Sciatic nerve (tissue), 2 donors: ENCODE results near the gene ZNF414. TPM values are rescaled to one million over a fixed set of nuclear protein-coding genes. Genes with fewer than 3 reads are reported as not detected.

Experiments used
- ATAC-seq: fragments of 200-7000 bp; cut with Tn5 transposase; one replicate; pipeline ENCODE4 v1.9.1; 2020; ENCODE audit warnings: mild to moderate bottlenecking, moderate library complexity
- DNase-seq: peaks from one replicate; pipeline ENCODE4 v3.0.0-alpha.2; 2020; ENCODE audit warnings: low spot score
- intact Hi-C: fragments of 100-400 bp; cut with DNase I; formaldehyde crosslinking; loops from one replicate; pipeline ENCODE4 v1.14.2; 2022
- total RNA-seq: library from RNA; stranded (reverse); fragmentation: NEBNext Ultra II Directional; extraction: Animal tissue kit (Norgen Biotek cat#: 25700); gene quantifications from one replicate; pipeline ENCODE4 v1.2.1, GENCODE V29; 2021
- donor health status: DM: no; HTN: no; CAD: no.
- donor health status: DM: no; HTN: no; CAD: no.

Gene ZNF414
- total RNA-seq, 1 donor from 2014 or later: 22.2 TPM

DNA sequence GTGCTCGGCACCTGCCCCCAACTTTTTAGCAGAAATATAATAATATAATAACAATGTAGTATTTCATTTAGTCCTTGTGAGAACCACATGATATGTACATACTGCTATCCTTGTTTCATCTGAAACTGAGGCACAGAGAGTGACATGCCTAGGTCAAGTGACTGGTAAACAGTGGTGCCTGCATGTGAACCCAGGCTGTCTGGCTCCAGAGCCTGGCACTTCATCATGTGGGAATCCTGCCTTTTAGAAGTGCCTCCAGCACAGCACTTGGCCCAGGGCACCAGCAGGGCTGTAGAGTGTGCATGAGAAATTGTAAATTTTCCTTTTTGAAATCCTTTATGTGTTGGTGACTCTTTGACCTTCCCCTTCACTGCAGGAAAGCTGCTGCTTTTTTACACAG is 39.0 kb downstream of the ZNF414 start:
- DNase-seq (no peak), ATAC-seq (no peak)
- intact Hi-C loops: no loop called here

DNA sequence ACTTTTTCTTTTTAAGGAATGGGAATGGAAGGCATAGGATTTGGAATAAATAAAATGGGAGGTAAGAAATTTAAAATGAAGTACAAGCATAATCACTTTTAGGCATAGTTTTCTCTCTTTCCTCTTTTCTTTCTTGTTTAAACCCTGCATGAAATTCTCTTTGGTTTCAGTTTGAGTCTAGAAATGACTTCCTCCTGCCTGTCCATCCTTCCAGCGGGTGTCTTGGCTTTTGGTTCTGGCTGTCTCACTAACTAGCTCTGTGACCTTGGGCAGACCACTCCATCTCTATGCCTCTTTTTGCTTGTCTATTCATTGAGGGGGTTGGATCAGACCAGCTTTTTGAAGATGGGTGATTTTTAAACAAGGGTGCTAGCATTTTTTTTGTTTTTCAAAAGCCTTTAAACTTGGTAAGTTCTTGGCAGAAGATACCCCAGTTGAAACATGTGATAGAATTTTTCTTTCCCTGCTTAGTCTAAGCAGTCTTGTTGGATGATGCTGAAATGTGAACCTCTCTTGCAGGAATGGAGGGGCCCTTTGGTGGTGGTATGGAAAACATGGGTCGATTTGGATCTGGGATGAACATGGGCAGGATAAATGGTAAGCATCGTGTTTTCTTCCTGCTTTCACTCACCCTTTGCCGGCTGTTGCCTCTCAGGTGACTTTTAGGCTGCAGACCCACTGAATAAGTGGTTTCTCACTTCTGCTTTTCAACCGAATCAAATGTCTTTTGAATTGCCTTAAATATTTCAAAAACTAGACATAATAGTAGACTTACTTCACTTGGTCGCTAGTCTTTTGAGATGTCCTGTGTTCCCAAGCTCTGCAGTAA is 40.1 kb downstream of the ZNF414 start:
- intact Hi-C loops: no loop called here
- ATAC-seq: no peak
- no peak for DNase-seq

DNA sequence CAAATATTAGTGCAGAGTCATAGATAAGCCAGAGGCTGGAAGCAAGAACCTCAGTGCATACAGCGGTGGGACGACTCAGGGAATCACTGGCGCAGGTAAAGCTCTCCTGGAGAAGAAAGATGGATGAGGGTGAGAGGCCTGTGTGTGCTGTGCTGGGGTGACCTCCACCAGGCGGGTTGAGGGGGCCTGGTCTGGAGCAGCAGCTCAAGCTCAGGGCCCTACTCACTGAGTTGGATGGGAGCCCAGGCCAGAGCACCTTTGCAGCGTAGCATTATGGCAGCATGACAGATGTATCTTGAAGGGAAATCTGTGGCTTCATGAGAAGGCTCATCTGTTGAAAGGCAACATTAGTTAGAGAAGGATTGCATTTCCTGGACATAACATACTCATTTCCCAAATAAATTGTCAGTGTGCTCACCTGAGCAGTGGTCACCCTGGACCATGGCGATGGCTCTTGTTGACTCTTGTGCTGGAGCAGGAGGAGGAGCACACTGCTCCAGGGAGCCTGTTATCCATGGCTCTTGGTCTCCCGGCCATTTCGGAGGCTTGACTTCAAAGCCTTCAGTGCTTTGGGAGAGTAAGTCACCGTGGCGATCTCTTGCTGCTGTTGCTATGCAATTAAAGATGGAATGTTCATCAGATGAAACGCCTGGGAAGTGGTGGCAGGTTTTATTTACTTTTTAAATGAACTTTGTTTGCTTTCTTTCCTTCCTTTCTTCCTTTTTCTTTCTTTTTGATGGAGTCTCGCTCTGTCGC is 44.2 kb downstream of the ZNF414 start:
- intact Hi-C loops: no loop called here
- ATAC-seq (no peak), DNase-seq (no peak)

DNA sequence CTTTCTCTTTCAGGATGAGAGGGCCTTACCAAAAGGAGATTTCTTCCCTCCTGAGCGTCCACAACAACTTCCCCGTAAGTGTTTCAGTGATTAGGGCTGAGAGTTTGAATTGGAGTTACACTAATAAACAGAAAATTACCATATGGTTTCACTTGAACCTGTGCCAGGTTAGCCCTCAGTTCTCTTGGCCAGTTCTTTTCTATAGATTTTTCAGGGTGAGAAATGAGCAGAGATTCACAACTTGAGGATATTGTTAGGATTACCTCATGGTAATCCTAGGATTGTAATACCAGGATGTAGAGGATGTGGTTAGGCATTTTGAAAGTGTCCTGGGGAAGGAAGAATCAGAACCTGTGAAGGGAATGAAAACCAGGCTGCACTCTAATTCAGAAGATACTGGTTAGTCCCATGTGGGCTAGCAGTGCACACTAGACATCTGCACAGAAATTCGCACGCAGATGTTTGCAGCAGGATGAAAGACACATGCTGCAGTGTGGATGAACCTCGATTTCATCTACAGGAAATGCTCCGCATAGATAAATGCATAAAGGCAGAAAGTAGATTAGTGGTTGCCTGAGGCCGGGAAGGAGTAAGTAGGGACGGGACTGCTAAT is 45.1 kb downstream of the ZNF414 start:
- ATAC-seq (no peak), DNase-seq (no peak)
- intact Hi-C loops: no loop called here

DNA sequence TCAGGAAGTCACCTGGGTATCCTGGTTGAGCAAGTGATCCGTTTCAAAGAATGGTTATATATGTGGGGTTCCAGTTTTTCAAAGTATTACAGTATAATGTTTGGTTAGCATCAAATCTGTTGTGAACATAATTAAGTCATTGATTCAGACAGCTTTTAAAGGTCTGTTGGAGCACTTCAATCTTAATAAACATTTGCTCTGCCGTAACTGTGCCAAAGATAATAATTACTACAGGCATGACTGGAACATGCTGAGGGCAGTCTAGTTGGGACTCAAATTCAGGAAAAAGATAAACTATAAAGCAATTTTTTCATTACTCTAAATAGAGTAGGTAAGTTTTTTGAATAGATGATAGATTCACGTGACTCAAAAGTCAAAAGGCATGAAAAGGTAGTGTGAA is 45.8 kb downstream of the ZNF414 start:
- intact Hi-C loops: no loop called here
- ATAC-seq (no peak), DNase-seq (no peak)

DNA sequence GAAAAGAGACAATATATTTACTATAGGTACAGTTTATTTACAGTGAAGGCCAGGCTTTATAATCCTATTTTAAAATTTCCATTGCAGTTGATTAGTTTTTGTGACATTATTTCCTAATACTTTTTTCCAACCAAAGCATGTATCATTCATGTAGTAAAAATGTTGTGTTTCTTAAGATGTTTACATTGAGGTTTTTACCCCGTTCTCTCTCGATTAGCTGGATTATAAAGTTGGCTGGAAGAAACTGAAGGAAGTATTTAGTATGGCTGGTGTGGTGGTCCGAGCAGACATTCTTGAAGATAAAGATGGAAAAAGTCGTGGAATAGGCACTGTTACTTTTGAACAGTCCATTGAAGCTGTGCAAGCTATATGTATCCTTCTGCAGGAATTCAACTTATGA is 47.9 kb downstream of the ZNF414 start:
- intact Hi-C loops: no loop called here
- ATAC-seq: no peak
- DNase-seq: no peak

DNA sequence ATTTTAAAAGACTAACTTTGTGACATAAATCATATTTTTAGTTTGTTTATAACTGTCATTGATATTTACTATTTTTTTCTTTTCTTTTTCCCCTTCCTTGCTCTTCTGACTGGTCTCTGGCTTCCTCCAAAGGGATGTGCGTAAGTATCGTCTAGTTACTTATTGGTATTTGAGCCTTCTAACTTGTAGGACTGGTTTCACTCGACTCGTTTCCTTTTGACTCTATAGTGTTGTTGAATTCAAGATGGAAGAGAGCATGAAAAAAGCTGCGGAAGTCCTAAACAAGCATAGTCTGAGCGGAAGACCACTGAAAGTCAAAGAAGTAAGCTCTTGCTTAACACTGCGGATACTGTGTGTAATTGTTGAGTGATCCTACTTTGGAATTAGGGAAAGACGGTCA is 50.6 kb downstream of the ZNF414 start:
- intact Hi-C loops: no loop called here
- ATAC-seq: no peak
- no peak for DNase-seq

DNA sequence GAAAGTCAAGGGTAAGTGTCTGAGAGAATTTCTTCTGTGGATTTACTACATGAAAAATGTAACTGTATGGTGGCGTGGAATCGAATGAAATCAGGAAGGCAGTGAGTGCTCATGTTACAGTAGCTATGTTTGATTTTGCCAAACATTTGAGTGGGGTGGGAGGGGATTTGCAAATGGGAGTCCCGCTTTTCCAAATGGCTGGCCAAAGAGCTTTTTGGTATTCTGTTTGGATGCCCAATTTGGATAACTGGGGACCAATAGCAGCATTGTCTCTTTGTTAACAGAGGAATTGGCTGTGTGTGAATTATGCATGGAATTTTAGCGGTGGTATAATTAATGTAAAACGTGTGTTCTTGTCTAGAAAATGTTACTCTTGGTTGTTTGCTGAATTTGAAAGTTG is 51.4 kb downstream of the ZNF414 start:
- ATAC-seq (no peak), DNase-seq (no peak)
- intact Hi-C loops: no loop called here

DNA sequence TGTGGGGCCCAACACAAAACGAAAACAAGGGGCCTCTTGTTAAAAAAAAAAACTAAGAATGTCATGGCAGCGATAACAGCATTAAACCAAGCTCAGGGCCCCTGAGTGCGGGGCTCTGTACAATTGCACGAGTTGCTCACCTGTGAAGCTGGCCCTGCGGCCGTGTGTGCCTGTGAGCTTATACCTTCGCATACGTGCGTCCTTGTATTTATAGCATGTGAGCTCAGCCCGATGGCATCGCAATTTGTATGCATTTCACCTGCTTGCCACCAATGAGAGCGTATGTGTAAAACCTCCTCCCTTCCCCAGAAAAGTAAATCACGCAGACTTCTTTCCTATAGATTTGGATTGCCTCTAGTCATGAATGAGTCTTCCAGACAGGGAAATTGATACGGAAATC is 52.1 kb downstream of the ZNF414 start:
- DNase-seq (no peak), ATAC-seq (no peak)
- intact Hi-C loops: no loop called here

DNA sequence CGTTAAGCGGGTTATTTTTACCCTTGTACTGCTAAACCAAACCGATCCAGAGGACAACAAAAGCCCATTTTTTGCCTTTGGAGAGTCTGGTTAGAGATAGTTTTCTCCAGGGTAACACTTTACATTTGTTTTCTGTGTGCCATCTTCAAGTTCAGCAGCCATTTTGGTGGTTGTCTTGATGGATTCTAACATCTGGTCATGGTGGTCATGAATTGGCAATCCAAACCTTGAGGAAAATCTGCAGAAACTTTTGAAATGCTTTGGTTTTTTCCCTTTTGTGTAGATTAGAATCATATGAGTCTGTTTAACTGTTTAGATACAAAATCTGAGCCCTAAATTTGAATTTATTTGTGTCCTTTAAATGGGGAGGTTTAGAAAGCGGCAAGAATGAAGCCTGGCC is 52.6 kb downstream of the ZNF414 start:
- intact Hi-C loops: no loop called here
- ATAC-seq (no peak), DNase-seq (no peak)

DNA sequence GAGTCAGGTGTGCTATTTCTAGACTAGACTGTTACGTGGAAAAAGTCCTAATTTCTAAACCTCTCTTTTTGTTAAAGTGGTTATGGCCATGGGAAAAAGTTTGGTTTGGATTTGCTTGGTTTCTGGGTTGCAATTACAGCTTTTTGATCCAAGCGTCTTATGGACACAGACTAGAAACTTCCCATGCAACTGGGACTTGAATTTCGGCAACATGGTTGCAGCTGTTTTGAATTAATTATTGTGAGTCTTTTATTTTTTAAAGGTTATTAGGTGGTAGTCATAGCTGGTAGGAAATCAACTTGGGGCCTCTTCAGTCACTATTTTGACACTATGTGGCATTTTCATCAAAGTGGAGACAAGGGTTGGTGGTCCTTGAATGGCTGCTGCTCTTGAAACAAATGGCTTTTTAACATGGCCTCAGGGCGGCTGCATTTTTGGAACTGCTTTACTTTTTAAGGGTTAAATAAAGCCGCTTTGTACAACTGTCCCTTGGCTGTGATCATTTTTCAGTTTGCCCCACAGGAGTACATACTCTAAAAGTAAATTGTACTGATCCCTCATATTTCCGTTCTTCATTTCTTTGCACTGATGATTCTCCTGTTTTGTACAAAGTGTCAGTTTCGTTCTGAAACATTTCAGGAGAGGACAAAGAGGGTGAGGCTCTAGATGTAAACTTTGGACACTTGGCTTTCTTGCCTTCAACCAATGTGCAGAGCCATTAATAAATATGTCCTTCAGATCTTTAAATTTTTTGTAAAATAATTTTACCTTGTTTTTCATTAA is 53.3 kb downstream of the ZNF414 start:
- ATAC-seq (peak; percentile 20), DNase-seq (no peak)
- intact Hi-C loops: no loop called here

Other genes starting within 250 kb of the ZNF414 start
- gene CD320, start 205.8 kb downstream of the ZNF414 start, total RNA-seq: 23.8 TPM
- 24.7 TPM for gene NDUFA7, start 192.8 kb downstream of the ZNF414 start, total RNA-seq
- 893 TPM for gene RPS28, start 192.7 kb downstream of the ZNF414 start, total RNA-seq
- 28.2 TPM for gene KANK3, start 170.9 kb downstream of the ZNF414 start, total RNA-seq
- 9.2 TPM for gene ANGPTL4, start 150.0 kb downstream of the ZNF414 start, total RNA-seq
- gene RAB11B, start 123.8 kb downstream of the ZNF414 start, total RNA-seq: 91.6 TPM
- 44.7 TPM for gene MARCHF2, start 100.9 kb downstream of the ZNF414 start, total RNA-seq
- gene HNRNPM, start 69.2 kb downstream of the ZNF414 start, total RNA-seq: 154 TPM
- 8.8 TPM for gene PRAM1, start 11.5 kb downstream of the ZNF414 start, total RNA-seq
- 60.9 TPM for gene MYO1F, start 63.3 kb upstream of the ZNF414 start, total RNA-seq
- 60.1 TPM for gene ADAMTS10, start 96.5 kb upstream of the ZNF414 start, total RNA-seq
- not detected for gene NFILZ, start 116.5 kb upstream of the ZNF414 start, total RNA-seq
- gene ACTL9, start 184.6 kb upstream of the ZNF414 start, total RNA-seq: not detected
- not detected for gene OR2Z1, start 207.5 kb upstream of the ZNF414 start, total RNA-seq